ENCODE data around the gene LARGE1.
"Not testable (repeated sequence)": the region's sequence is repeated elsewhere in the genome, so short reads cannot be mapped to it uniquely, and the experiment has no call there.

The LARGE1 gene

GRCh38 chr22:33883961-33884808 lies 36.1 kb downstream of the LARGE1 start:
- DNase-seq, result no peak

GRCh38 chr22:33883561-33883960 lies 36.7 kb downstream of the LARGE1 start:
- no peak for DNase-seq

GRCh38 chr22:33882991-33883390 lies 37.3 kb downstream of the LARGE1 start:
- no peak for DNase-seq

GRCh38 chr22:33880986-33881385 lies 39.3 kb downstream of the LARGE1 start:
- DNase-seq, result no peak

GRCh38 chr22:33879796-33880195 lies 40.5 kb downstream of the LARGE1 start:
- no peak for DNase-seq

GRCh38 chr22:33875316-33875715 lies 45.0 kb downstream of the LARGE1 start:
- no peak for DNase-seq

GRCh38 chr22:33874206-33874605 lies 46.1 kb downstream of the LARGE1 start:
- DNase-seq, result no peak

GRCh38 chr22:33873666-33874065 lies 46.6 kb downstream of the LARGE1 start:
- DNase-seq, result no peak

GRCh38 chr22:33873186-33873585 lies 47.1 kb downstream of the LARGE1 start:
- no peak for DNase-seq

GRCh38 chr22:33871935-33872334 lies 48.3 kb downstream of the LARGE1 start:
- DNase-seq, result no peak

GRCh38 chr22:33869946-33870345 lies 50.3 kb downstream of the LARGE1 start:
- no peak for DNase-seq

- DNase-seq, result no peak
Observed at GRCh38 chr22:33867971-33868370, 52.3 kb downstream of the LARGE1 start.

GRCh38 chr22:33867118-33867866 lies 53.0 kb downstream of the LARGE1 start:
- DNase-seq, result no peak

GRCh38 chr22:33866511-33866910 lies 53.8 kb downstream of the LARGE1 start:
- DNase-seq, result no peak

- no peak for DNase-seq
Observed at GRCh38 chr22:33865996-33866395, 54.3 kb downstream of the LARGE1 start.

- no peak for DNase-seq
Observed at GRCh38 chr22:33865248-33865647, 55.0 kb downstream of the LARGE1 start.

- no peak for DNase-seq
Observed at GRCh38 chr22:33864723-33865130, 55.5 kb downstream of the LARGE1 start.

- DNase-seq, result no peak
Observed at GRCh38 chr22:33861216-33861875, 58.9 kb downstream of the LARGE1 start.

GRCh38 chr22:33860386-33860785 lies 59.9 kb downstream of the LARGE1 start:
- no peak for DNase-seq

- no peak for DNase-seq
Observed at GRCh38 chr22:33859311-33859710, 61.0 kb downstream of the LARGE1 start.

- DNase-seq, result not testable (repeated sequence)
Observed at GRCh38 chr22:33858653-33859052, 61.6 kb downstream of the LARGE1 start.

GRCh38 chr22:33857767-33858166 lies 62.5 kb downstream of the LARGE1 start:
- not testable (repeated sequence) for DNase-seq

- no peak for DNase-seq
Observed at GRCh38 chr22:33854724-33855123, 65.6 kb downstream of the LARGE1 start.
